ENCODE results near the gene SDR42E1.

The SDR42E1 gene

DNA sequence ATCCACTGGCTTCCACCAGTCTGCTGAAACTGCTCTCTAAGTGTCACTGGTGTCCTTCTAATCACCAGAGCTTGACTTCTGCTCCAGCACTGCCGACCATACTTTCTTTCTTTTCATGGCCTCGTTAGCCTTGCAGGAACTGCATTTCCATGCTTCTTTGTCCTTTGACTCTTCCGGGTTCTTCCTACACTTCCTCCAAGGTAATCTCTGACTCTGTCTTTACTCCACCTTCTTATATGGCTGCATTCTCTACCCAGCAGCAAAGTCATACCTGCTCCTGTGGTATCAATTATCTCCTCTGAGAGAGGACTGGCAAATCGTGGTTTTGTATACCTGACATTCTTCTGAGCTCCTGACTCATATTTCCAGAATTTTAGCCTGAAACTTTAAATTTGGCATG lies 30.3 kb upstream of the SDR42E1 start:
- no peak for DNase-seq (ENCODE audit: low spot score)
- TF ChIP-seq, protein P1, sequence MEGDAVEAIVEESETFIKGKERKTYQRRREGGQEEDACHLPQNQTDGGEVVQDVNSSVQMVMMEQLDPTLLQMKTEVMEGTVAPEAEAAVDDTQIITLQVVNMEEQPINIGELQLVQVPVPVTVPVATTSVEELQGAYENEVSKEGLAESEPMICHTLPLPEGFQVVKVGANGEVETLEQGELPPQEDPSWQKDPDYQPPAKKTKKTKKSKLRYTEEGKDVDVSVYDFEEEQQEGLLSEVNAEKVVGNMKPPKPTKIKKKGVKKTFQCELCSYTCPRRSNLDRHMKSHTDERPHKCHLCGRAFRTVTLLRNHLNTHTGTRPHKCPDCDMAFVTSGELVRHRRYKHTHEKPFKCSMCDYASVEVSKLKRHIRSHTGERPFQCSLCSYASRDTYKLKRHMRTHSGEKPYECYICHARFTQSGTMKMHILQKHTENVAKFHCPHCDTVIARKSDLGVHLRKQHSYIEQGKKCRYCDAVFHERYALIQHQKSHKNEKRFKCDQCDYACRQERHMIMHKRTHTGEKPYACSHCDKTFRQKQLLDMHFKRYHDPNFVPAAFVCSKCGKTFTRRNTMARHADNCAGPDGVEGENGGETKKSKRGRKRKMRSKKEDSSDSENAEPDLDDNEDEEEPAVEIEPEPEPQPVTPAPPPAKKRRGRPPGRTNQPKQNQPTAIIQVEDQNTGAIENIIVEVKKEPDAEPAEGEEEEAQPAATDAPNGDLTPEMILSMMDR (IDR thresholded peaks at IDR 0.05; ENCODE audit: borderline replicate concordance, control extremely low read depth, extremely low read depth, insufficient read depth, missing control alignments) = no peak
- in situ Hi-C loops (cut with MboI; ENCODE audit: low sequenced_read_pairs, unreplicated experiment) = no loop called here

DNA sequence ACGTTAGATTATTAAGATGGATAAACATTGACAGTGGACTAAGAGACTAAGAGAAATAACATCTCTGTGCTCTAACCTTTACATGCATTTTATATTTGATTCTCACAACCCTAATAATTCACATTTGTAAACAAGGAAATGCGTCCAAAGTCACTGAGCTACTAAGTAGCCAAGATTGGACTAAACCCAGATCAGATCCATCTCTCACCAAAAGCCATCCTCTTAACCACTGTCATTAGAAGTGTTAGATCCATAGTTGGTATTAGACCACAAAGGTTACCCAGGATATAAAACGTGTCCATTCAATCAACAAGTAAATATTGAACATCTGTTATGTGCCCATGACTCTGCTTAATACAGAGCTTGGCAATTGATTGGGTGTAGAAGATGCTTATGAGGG lies 29.0 kb upstream of the SDR42E1 start:
- in situ Hi-C loops (cut with MboI; ENCODE audit: low sequenced_read_pairs, unreplicated experiment) = no loop called here
- DNase-seq (ENCODE audit: low spot score) = no peak
- TF ChIP-seq, protein P1 (IDR thresholded peaks at IDR 0.05; ENCODE audit: borderline replicate concordance, control extremely low read depth, extremely low read depth, insufficient read depth, missing control alignments) = no peak

DNA sequence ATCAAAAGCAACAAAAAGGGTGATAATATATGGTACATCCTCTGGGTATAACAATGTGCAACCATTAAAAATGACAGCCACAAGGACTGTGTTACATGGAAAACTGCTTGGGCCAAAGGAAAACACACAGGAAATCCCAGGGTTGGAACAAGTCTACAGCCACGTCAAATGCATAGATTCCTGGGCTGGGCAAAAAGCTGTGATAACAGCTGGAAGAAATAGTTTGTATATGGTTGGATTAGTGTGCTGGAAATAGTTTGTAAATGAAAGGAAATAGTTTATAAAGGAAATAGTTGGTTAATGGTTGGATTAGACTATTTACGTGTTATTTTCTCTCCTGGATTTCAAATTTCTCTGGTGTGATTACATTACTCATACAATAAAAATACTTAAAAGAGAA lies 26.4 kb upstream of the SDR42E1 start:
- in situ Hi-C loops (cut with MboI; ENCODE audit: low sequenced_read_pairs, unreplicated experiment) = no loop called here
- TF ChIP-seq, protein P1 (IDR thresholded peaks at IDR 0.05; ENCODE audit: borderline replicate concordance, control extremely low read depth, extremely low read depth, insufficient read depth, missing control alignments) = no peak
- DNase-seq (ENCODE audit: low spot score) = no peak

DNA sequence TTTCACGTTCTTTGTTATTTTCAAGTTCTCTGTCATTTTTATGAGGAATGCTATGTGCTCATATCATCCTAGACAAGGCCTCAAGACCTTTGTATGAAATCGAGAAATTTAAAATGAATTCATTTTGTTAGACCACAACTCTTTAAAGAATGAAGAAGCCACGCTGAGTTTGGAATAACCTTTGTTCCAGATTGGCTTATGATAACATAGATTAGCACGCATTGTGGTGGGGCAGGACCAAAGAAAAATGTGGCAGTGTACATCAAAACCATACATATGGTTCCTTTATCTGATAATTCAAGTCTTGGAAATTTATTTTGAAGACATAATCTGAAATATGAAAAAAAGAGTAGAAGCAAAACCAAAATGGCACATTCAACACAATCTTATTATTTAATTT lies 26.0 kb upstream of the SDR42E1 start:
- in situ Hi-C loops (cut with MboI; ENCODE audit: low sequenced_read_pairs, unreplicated experiment) = no loop called here
- TF ChIP-seq, protein P1 (IDR thresholded peaks at IDR 0.05; ENCODE audit: borderline replicate concordance, control extremely low read depth, extremely low read depth, insufficient read depth, missing control alignments) = no peak
- DNase-seq (ENCODE audit: low spot score) = no peak

DNA sequence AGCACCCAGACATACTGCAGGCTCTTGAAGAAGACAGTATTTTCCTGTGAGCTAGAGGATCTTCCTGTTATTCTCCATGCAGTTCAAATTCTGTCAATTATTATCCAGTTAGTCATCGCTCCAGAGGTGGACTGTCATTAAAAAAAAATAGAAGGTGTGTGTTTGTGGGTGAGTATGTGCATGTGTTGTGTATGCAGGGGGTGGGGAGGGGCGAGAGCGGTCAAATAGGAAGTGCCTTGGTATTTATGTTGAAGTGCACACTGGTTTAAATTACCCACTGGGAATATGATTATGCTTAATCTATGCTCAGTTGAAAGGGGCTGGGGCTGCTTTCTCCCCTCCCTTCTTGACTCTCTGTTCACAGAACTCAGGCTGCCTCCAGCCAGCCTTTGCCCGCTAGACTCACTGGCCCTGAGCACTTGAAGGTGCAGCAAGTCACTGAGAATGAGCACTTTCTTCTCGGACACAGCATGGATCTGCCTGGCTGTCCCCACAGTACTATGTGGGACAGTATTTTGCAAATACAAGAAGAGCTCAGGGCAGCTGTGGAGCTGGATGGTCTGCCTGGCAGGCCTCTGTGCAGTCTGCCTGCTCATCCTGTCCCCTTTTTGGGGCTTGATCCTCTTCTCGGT lies 23.8 kb upstream of the SDR42E1 start, which contains the start of gene HSD17B2:
TSS of gene HSD17B2 (plus strand) at position 273 of the 632 bp plus-strand sequence. CDS start at position 445, 172 bp downstream.
- in situ Hi-C loops (cut with MboI; ENCODE audit: low sequenced_read_pairs, unreplicated experiment) = no loop called here
- no peak for DNase-seq (ENCODE audit: low spot score)
- TF ChIP-seq, protein P1 (IDR thresholded peaks at IDR 0.05; ENCODE audit: borderline replicate concordance, control extremely low read depth, extremely low read depth, insufficient read depth, missing control alignments) = no peak

DNA sequence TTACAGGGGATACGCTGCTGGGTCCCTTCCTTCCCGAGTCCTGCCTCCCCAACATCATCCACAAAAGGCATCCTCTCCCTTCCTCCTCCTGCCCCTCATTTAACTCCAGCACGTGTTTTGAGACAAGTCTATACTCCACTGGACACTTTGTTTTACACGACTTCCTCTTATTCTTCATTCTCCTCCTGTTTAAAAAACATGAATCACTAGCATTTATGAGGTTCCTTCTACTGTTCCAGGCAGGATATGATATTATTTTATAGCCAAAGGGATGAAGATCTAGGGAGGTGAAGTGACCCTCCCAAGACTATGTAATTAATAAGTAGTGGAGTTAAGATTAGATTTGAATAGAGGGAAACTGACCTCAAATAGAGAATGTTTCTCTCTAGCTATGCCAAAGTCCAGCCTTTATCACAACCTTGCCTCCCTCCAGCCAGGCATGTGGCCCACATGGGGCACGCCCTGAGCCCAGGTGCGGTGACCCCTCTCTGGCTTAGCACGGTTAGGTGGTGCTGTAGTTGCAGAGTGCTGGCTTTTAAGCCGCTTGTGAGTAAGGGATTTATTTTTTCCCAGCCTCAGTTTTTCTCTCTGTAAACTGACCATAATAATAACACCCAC lies 22.5 kb upstream of the SDR42E1 start:
- TF ChIP-seq, protein P1 (IDR thresholded peaks at IDR 0.05; ENCODE audit: borderline replicate concordance, control extremely low read depth, extremely low read depth, insufficient read depth, missing control alignments) = no peak
- no peak for DNase-seq (ENCODE audit: low spot score)
- in situ Hi-C loops (cut with MboI; ENCODE audit: low sequenced_read_pairs, unreplicated experiment) = no loop called here
